ENCODE data around the gene MFSD1. TPM values are rescaled to one million over a fixed set of nuclear protein-coding genes. Genes with fewer than 3 reads are reported as not detected.

MFSD1 gene
- total RNA-seq, 2 experiments from 2014 or later = 26.0 to 27.3 TPM

- ChIA-PET CTCF (ENCODE audit: unreplicated experiment) (no interaction called here), POLR2A (no interaction called here)
- Histone ChIP-seq H3K79me2 (ENCODE audit: insufficient read depth, low read depth, low read length) (no peaks in the 10 kb centered on the region), H2AFZ (ENCODE audit: low read length) (no peak overlapping the region), H4K20me1 (ENCODE audit: insufficient read depth, low read length) (no peaks in the 10 kb centered on the region), H3K4me3 (ENCODE audit: low read depth, low read length, poor library complexity, severe bottlenecking) (no peak overlapping the region), H3K4me2 (ENCODE audit: low read length) (no peak overlapping the region), H3K4me1 (ENCODE audit: insufficient read depth, low read length, poor library complexity, severe bottlenecking) (no peaks in the 10 kb centered on the region), H3K27ac (ENCODE audit: low read depth, low read length, poor library complexity, severe bottlenecking) (no peak overlapping the region), H3K36me3 (ENCODE audit: insufficient read depth, low read length) (no peaks in the 10 kb centered on the region), H3K9me3 (ENCODE audit: low read length) (no peaks in the 10 kb centered on the region), H3K9me2 (ENCODE audit: insufficient read depth, low read length) (no peaks in the 10 kb centered on the region)
- DNase-seq (ENCODE audit: low spot score) = no peak
- TF ChIP-seq EZH2phosphoT487 (IDR thresholded peaks at IDR 0.05; ENCODE audit: borderline replicate concordance, low read depth, low read length) (no peak), CTCF (conservative IDR thresholded peaks at IDR 0.05; ENCODE audit: low read length) (no peak)
- intact Hi-C loops (cut with micrococcal nuclease; ENCODE audit: unreplicated experiment) = no loop called here
- BruUV-seq (replicated peaks) = no TSS peak
Observed at GRCh38 chr3:158841387-158841786, 39.5 kb downstream of the MFSD1 start.

- POLR2A ChIA-PET = no interaction called here
- Histone ChIP-seq H3K79me2 (ENCODE audit: insufficient read depth, low read depth, low read length) (no peaks in the 10 kb centered on the region), H3K4me1 (ENCODE audit: insufficient read depth, low read length, poor library complexity, severe bottlenecking) (no peaks in the 10 kb centered on the region), H4K20me1 (ENCODE audit: insufficient read depth, low read length) (no peaks in the 10 kb centered on the region), H3K9me3 (ENCODE audit: low read length) (no peaks in the 10 kb centered on the region), H3K27ac (ENCODE audit: low read depth, low read length, poor library complexity, severe bottlenecking) (no peak overlapping the region), H3K4me2 (ENCODE audit: low read length) (no peak overlapping the region), H2AFZ (ENCODE audit: low read length) (no peak overlapping the region), H3K4me3 (ENCODE audit: low read depth, low read length, poor library complexity, severe bottlenecking) (no peak overlapping the region), H3K36me3 (ENCODE audit: insufficient read depth, low read length) (no peaks in the 10 kb centered on the region), H3K9me2 (ENCODE audit: insufficient read depth, low read length) (no peaks in the 10 kb centered on the region)
- CTCF ChIA-PET (ENCODE audit: unreplicated experiment) = no interaction called here
- DNase-seq (ENCODE audit: low spot score) = no peak
- TF ChIP-seq EZH2phosphoT487 (IDR thresholded peaks at IDR 0.05; ENCODE audit: borderline replicate concordance, low read depth, low read length) = no peak
- no peak for TF ChIP-seq CTCF (conservative IDR thresholded peaks at IDR 0.05; ENCODE audit: low read length)
- BruUV-seq (replicated peaks) = no TSS peak
- intact Hi-C loops (cut with micrococcal nuclease; ENCODE audit: unreplicated experiment) = no loop called here
Observed at GRCh38 chr3:158842976-158843375, 41.1 kb downstream of the MFSD1 start.

DNA sequence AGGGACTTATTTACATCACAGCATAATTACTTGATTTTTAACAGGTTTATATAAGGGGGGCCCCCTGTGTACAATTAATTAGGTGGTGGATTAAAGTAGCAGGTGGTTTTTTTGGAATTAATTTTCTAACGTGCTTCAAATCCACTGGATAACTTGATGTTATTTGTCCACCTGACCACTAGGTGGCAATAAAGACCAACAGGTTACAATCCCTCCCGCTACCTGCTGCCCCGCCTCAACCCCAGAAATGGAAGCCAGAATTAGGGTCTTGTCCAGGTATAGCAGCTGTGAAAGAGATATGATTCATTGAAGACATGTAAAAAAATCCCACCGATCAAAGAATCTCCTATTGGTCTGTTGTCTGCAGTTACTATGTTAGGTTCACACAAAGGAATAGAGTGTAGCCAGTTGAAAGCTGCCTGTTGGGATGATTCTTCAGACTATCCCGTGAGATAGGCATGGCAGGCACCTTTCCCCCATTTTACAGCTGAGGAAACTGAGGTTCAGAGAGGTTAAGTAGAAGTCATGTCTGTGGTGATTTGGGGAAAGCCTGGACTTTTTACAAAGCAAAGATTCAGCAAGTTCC, 44.0 kb downstream of the MFSD1 start:
- Histone ChIP-seq H2AFZ (ENCODE audit: low read length) (no peak overlapping the region), H3K27ac (ENCODE audit: low read depth, low read length, poor library complexity, severe bottlenecking) (no peak overlapping the region), H3K9me3 (ENCODE audit: low read length) (no peaks in the 10 kb centered on the region), H3K79me2 (ENCODE audit: insufficient read depth, low read depth, low read length) (no peaks in the 10 kb centered on the region), H3K4me1 (ENCODE audit: insufficient read depth, low read length, poor library complexity, severe bottlenecking) (no peaks in the 10 kb centered on the region), H3K36me3 (ENCODE audit: insufficient read depth, low read length) (no peaks in the 10 kb centered on the region), H3K4me2 (ENCODE audit: low read length) (no peak overlapping the region), H4K20me1 (ENCODE audit: insufficient read depth, low read length) (no peaks in the 10 kb centered on the region), H3K9me2 (ENCODE audit: insufficient read depth, low read length) (no peaks in the 10 kb centered on the region), H3K4me3 (ENCODE audit: low read depth, low read length, poor library complexity, severe bottlenecking) (no peak overlapping the region)
- no TSS peak for BruUV-seq (replicated peaks)
- peak; percentile 61 for DNase-seq (ENCODE audit: low spot score)
- ChIA-PET CTCF (ENCODE audit: unreplicated experiment) (no interaction called here), POLR2A (interaction anchor here (0.6 kb wide), 1 partner anchor 1657 kb away, joined by 3 read pairs; no protein-coding TSS in a partner anchor)
- intact Hi-C loops (cut with micrococcal nuclease; ENCODE audit: unreplicated experiment) = no loop called here
- TF ChIP-seq CTCF (conservative IDR thresholded peaks at IDR 0.05; ENCODE audit: low read length) = peak; percentile 89
- TF ChIP-seq EZH2phosphoT487 (IDR thresholded peaks at IDR 0.05; ENCODE audit: borderline replicate concordance, low read depth, low read length) = no peak
